IPS-NIHi11 (cell line): ENCODE data around the gene CDON.

Experiments used
- DNase-seq: peaks from one replicate; pipeline ENCODE4 v3.0.0; 2012; ENCODE audit warnings: mixed read lengths, low spot score

Gene CDON

DNA sequence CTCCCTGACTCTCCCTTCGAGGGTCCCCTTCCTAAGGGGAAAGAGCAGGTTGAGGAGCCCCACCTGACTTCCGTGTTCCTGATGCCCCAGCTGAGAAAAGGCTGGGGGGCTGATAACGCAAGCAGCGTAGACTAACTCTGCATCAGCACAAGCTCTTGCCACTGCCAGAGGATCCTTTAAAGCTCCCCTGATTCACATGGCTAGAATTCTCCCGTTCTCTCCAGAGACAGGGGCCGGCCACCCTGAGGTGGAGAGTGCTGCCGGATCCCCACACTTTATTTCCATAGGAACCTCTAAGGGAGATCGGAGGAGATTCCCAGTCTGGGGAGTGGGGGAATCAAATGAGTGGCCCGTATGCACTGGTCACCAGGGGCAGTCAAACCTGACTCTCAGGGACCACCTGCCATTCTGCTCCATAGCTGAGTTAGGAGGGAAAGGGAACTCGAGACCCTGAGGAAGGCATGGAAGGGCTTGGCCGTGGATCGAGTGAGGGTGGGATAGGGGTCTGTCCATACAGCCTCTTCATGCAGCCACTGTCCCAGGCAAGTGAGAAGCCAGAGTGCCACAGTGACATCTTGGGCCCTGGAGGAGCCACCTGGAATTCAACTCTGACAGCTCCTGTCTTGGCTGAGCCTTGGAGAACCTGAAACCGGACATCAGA lies 118.2 kb downstream of the CDON start:
- no peak for DNase-seq

GRCh38 chr11:125943661-125944349 lies 118.9 kb downstream of the CDON start:
- DNase-seq: no peak

GRCh38 chr11:125942771-125943428 lies 119.8 kb downstream of the CDON start:
- no peak for DNase-seq

DNA sequence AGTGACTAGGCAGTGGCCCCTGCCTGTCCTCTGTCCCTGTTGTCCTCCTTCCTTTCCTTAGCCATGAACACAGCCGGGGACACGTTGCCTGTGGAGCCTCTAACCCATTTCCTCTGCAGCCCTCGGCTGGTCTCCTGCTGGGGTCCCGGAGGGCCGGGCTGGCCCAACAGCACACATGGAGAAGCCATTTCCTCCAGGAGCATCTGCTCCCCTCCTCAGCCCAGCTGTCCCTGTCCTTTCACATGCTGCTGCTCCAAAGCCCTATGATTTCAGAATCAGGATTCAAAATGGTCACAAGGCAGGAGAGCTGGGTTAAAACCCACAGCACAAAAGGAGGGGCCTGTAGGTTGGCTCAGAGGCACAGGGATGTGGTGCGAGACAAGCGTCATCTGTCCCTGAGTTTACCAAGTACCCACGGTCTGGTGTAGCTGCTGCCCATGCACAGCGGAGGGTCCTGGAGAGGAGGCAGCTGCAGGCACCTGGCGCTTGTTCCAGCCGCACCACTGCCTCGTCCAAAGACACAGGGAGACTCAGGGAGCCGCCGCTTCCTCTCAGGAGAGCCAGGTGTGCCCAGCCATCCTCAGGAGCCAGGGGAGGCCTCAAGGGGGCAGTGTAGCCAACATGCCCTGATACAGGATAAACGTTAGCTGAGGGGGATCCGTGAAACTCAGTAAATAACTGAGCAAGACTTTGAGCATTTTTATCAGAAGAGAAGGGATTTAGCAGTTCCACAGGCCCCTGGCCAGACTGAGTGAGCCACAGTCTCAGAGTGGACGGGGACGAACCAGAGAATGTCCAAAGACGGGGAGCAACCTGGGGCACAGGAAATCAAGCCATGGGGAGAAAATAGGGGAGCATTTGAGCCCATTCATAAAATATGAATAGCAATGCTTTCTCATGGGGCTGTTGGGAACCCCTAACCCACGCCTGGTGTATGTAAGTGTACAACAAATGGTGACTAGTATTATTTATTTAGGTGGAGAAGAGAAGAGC lies 120.8 kb downstream of the CDON start:
- DNase-seq: peak; percentile 91

- no peak for DNase-seq
Observed at GRCh38 chr11:125941267-125941618, 121.4 kb downstream of the CDON start.

DNA sequence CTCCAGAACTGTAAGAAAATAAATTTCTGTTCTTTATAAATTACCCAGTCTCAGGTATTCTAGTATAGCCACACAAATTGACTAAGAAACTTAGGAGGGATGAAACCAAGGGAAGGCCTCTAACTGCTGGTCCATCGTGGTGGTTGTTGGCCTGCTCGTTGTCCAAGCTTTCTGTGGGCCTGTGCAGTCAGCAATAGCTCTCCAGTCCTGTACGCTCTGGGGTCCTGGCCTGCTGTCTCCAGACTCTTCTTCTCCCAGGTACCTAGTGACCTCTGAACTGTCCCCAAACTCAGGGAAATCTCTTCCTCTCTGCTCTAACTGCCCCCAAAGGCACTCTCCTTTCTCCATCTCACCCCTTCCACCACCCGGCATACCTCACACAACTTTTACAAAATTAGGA lies 122.5 kb downstream of the CDON start:
- DNase-seq: no peak

- DNase-seq: no peak
Observed at GRCh38 chr11:125939081-125939521, 123.6 kb downstream of the CDON start.

- DNase-seq: no peak
Observed at GRCh38 chr11:125938418-125938817, 124.2 kb downstream of the CDON start.

GRCh38 chr11:125935618-125936199 lies 127.0 kb downstream of the CDON start:
- no peak for DNase-seq

DNA sequence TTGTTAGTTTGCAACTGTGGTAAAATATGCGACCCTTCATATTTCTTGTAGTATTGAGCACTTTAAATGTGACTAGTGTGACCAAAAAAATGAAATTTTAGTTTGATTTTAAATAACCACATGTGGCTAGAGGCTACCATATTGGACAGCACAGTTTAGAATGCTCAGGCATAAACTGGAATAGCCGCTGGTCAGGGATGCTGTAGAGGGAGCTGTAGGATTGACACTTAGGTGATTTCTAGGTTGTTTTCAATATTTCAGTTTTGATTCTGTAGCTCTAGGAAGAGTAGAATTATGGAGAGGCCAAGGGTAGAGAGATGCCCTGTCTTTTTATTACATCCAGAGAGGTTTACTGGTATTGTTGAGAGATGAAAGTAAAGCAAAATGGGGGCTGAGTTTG lies 127.6 kb downstream of the CDON start:
- DNase-seq: no peak

- DNase-seq: no peak
Observed at GRCh38 chr11:125934473-125934872, 128.2 kb downstream of the CDON start.

- no peak for DNase-seq
Observed at GRCh38 chr11:125933030-125933813, 129.4 kb downstream of the CDON start.

GRCh38 chr11:125932301-125932700 lies 130.4 kb downstream of the CDON start:
- DNase-seq: no peak

GRCh38 chr11:125931668-125932067 lies 131.0 kb downstream of the CDON start:
- no peak for DNase-seq

- no peak for DNase-seq
Observed at GRCh38 chr11:125931116-125931515, 131.6 kb downstream of the CDON start.

GRCh38 chr11:125930076-125930450 lies 132.6 kb downstream of the CDON start:
- DNase-seq: no peak

DNA sequence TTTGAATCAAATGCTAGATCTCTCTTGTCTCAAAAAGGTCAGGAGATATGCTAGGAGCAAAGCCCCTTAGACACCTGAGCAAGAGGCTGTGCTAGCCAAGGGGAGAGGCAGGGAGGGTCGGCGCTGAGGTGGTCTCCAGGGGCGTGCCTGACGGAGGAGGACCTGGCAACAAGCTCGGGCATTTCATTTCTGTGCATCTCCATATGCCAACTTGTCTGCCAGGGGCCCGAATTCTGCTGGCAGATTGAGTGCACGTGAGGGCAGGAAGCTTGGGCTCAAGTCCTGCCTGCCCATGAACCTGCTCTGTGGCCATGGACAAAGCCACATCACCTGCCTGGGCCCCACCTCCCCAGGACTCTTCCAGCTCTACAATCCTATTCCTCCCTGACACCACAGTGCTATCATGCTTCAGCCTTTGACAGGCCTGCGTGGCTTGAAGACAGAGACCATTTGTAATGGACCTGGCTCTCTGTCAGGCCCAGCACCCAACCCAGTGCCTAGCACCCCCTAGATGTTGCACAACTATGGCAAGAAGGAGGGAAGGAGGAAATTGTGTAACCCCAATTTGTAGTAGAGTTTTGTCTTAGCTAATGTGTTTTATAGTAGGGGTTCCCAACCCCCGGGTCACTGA lies 133.1 kb downstream of the CDON start:
- DNase-seq: no peak

- no peak for DNase-seq
Observed at GRCh38 chr11:125926682-125927081, 136.0 kb downstream of the CDON start.

DNA sequence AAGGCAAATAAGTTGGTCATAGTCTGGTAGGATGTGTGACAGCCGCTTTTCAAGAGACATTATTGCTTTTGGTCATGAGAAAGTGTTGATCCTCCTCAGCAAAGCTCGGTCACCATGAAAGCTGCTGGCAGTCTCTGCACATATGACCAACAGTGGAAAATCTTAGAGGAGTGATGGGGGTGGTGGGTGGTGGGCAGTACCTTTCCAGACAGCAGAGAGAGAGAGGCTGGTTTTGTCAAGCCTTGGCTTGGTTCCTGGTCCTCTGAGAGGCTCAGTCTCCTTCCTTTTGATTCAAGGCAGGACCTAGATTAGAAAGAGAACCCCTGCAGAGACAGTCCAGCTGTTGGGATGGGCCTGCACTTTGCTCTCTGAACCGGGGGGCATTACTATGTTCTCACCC lies 136.9 kb downstream of the CDON start:
- DNase-seq: no peak

DNA sequence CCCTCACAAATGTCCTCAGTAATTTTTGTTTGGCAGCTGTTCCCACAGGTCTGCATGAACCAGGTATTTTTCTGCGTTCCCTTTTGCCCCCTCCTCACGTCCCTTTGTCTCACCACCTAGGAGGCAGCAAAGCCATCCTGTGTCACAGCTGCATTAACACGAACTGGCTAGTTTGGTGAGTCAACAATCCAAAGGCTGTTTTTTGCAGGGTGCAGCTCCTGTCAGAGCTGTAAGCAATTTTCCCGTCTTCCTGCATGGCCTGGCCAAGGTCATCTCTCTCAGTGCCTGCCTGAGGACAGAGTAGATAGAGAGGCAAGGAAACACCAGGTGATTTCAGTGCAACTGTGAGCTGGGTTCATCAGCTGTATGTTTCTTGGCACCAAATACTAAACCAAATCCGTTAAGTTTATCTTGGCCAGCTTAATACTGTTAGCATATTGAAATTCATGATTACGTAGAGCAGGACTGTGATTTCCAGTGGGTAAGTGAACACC lies 137.4 kb downstream of the CDON start:
- DNase-seq: no peak
